Bronchus fibroblast of lung (primary cell): ENCODE results near the gene FANCF. TPM values are rescaled to one million over a fixed set of nuclear protein-coding genes. Genes with fewer than 3 reads are reported as not detected.

ENCODE experiments used
- total RNA-seq: library from RNA; depleted of rRNA; stranded (reverse); fragments of >200 nt; gene quantifications from 2 replicates; pipeline ENCODE4 v1.2.3, GENCODE V29; 2015

FANCF gene
- 10.7 and 11.1 TPM in 2 replicates for total RNA-seq

GRCh38 chr11:22625448-22626287, at the start of gene FANCF:
Gene FANCF, minus strand, starts transcription at chr11:22625823. Its CDS starts 13 bp downstream, at chr11:22625810.

GRCh38 chr11:22666325-22666687, 40.7 kb upstream of the FANCF start, which contains the start of gene GAS2:
Gene GAS2, plus strand, starts transcription at chr11:22666611. Its CDS starts 8,259 bp downstream, at chr11:22674870.

Other genes with a start within 250 kb of the FANCF start
- 1.5 and 2.2 TPM in 2 replicates for gene GAS2, start 40.8 kb upstream of the FANCF start, total RNA-seq
- 3.7 and 5.5 TPM in 2 replicates for gene SVIP, start 204.0 kb upstream of the FANCF start, total RNA-seq
- gene CCDC179, start 234.7 kb upstream of the FANCF start, total RNA-seq: not detected in 2 replicates